Nephron progenitor cell (in vitro differentiated cells): ENCODE measurements around the gene SATB2.
A peak's percentile ranks its signal among the peaks of the same experiment; 100 is the strongest.

ENCODE experiments used
- DNase-seq: peaks from one replicate; pipeline ENCODE4 v3.0.0; 2021
- H3K27ac Mint-ChIP-seq: 2 replicates; pipeline ENCODE4 v1.8.0; 2021; ENCODE audit warnings: mild to moderate bottlenecking, moderate library complexity, mixed read lengths
- H3K27me3 Mint-ChIP-seq: 2 replicates; pipeline ENCODE4 v1.8.0; 2021; ENCODE audit warnings: mild to moderate bottlenecking, low read depth, mixed read lengths; ENCODE audit not compliant: poor library complexity
- H3K36me3 Mint-ChIP-seq: 2 replicates; pipeline ENCODE4 v1.8.0; 2021; ENCODE audit warnings: low read depth, mixed read lengths
- H3K4me1 Mint-ChIP-seq: 2 replicates; pipeline ENCODE4 v1.8.0; 2021; ENCODE audit warnings: mixed read lengths
- H3K4me3 Mint-ChIP-seq: 2 replicates; pipeline ENCODE4 v1.8.0; 2021; ENCODE audit warnings: mild to moderate bottlenecking, moderate library complexity, mixed read lengths
- H3K9me3 Mint-ChIP-seq: 2 replicates; pipeline ENCODE4 v1.8.0; 2021; ENCODE audit warnings: mild to moderate bottlenecking, moderate library complexity, mixed read lengths
- CTCF ChIP-seq: fragments of 200-600 bp; sonication (generic); IDR thresholded peaks from 2 replicates; pipeline ENCODE4 v1.5.0; 2021; ENCODE audit warnings: antibody characterized with exemption

The SATB2 gene

DNA sequence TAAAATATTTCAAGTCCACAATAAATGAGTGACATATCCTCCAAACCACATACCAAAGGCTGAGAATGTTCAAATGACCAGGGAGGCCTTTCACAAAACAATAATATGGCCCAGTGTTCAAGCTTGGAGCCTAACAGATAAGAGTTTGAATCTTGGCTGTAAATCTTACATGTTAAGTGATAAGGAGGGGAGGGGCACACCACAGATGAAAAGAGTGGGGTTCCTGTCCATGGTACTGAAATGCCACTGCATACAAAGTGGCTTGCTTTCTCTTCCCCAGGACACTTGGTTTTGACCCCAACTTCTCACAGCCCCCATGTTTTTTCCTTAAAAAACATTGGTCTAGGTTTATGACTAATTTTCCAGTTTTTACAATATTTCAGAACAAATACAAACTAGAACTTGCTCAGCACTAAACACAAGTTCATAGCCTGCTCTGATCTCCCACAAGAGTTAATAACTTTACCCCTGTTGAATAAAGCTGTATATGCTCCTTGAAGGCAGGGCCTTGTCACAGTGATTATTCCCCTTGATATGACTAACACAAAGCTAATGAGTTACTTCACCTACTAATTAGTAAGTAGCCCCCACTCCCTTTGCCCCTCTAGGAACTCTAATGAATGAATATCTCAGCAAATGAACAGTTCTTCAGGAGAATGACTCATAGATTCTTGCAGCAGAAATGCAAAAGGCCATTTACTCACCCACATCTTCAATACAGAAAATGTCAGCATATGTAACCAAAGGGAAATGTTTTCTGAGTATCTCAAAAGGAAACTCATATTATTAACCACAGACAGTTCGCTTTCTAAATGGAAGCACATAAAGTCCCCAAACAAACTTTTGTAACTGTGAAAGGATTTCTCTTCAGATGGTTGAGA, 142.2 kb downstream of the SATB2 start:
- H3K36me3 Mint-ChIP-seq: peaks cover 20% of the 10 kb centered on the region
- no peak overlapping the region for H3K4me3 Mint-ChIP-seq
- peak; percentile 56 for DNase-seq
- no peak overlapping the region for H3K27ac Mint-ChIP-seq
- no peaks in the 10 kb centered on the region for H3K9me3 Mint-ChIP-seq
- peaks cover 13% of the 10 kb centered on the region for H3K4me1 Mint-ChIP-seq
- H3K27me3 Mint-ChIP-seq: no peaks in the 10 kb centered on the region
- TF ChIP-seq CTCF: no peak

- no peak overlapping the region for H3K4me3 Mint-ChIP-seq
- H3K36me3 Mint-ChIP-seq: peaks cover 41% of the 10 kb centered on the region
- no peaks in the 10 kb centered on the region for H3K9me3 Mint-ChIP-seq
- no peak for TF ChIP-seq CTCF
- H3K27me3 Mint-ChIP-seq: no peaks in the 10 kb centered on the region
- no peak overlapping the region for H3K27ac Mint-ChIP-seq
- peaks cover 24% of the 10 kb centered on the region for H3K4me1 Mint-ChIP-seq
- DNase-seq: no peak
Measured at GRCh38 chr2:199312931-199313330, 144.8 kb downstream of the SATB2 start.

DNA sequence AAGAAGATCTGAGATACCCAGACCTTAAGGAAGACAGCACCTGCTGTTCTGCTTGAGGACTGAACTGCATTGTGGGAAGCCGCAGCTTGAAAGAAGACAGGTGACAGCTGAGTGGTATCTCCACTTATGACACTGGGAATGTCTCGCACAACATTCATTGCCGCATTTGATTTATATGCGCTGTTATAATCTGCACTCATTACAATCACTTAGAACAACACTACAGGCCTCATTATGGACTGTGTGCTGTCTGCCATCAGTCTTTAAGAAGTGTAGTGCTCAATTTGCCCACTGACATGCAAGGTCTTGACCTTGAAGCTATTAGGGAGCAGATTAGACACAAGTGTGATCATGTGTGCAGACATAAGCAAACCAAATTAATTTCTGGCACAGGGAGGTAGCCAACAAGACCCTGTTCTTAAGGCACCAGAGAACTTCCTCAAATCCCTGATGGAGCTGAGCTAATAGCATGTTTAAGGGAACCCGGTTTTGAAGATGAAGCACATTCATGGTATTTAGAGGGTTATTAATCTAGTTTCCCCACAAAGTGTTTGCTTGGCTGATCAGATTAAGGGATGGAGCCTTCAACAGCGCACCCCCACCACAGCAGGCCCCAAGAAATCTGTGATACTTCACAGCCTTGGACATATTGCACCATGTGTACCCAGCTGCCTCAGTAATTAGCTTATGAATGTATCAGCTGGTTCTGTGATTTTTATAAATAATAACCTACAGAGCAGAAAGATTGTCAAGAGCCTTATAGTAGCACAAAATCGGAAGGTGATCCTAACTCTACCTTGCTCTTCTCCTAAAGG, 146.8 kb downstream of the SATB2 start:
- DNase-seq: no peak
- Mint-ChIP-seq H3K4me1 (peaks cover 24% of the 10 kb centered on the region), H3K27ac (no peak overlapping the region), H3K36me3 (peaks cover 48% of the 10 kb centered on the region), H3K27me3 (no peaks in the 10 kb centered on the region), H3K9me3 (no peaks in the 10 kb centered on the region), H3K4me3 (no peak overlapping the region)
- TF ChIP-seq CTCF: no peak

DNA sequence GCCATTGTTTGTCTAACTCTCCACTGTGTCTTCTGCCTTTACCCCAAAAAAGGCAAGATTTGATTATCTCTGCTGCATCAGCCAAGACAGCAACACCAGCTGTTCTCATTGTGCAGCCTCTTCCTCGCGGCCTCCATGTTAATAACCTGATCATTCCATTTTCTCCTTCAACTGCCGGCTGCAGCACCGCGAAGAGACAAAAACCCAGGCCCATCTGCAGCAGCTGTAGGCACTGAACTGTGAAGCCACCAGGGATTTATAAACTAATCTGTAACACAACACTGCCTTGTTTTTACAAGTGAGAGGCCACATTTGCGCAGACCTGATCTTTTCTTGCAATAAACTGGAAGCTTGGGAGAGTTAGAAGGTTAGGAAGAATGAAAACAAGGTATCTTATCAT, 147.8 kb downstream of the SATB2 start:
- H3K27me3 Mint-ChIP-seq: no peaks in the 10 kb centered on the region
- peaks cover 24% of the 10 kb centered on the region for H3K4me1 Mint-ChIP-seq
- peak; percentile 22 for DNase-seq
- TF ChIP-seq CTCF: no peak
- no peaks in the 10 kb centered on the region for H3K9me3 Mint-ChIP-seq
- no peak overlapping the region for H3K27ac Mint-ChIP-seq
- peaks cover 48% of the 10 kb centered on the region for H3K36me3 Mint-ChIP-seq
- H3K4me3 Mint-ChIP-seq: no peak overlapping the region

DNA sequence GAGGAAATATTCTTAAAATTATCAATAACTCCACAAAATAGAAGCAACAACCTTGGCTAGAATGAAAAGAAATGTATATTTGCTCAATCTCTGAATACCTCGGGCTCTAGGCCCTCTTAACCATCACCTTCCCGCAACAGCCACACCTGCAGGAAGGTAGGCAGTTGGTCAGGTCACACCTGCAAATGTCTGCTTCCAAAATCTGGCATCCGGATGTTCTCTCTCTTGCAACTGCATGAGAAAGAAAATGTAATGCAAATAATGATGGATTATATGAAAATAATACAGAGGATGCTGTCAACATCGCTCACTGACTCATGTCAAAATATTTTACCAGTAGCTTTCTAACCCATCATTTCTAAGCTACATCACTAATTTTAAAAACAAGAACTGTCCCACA, 148.3 kb downstream of the SATB2 start:
- Mint-ChIP-seq H3K4me1 (peaks cover 24% of the 10 kb centered on the region), H3K36me3 (peaks cover 48% of the 10 kb centered on the region), H3K27ac (no peak overlapping the region), H3K4me3 (no peak overlapping the region), H3K9me3 (no peaks in the 10 kb centered on the region), H3K27me3 (no peaks in the 10 kb centered on the region)
- no peak for TF ChIP-seq CTCF
- DNase-seq: no peak
